Esophagus muscularis mucosa (tissue), 4 donors: ENCODE data around the gene TAS1R2.

Source experiments
- CTCF ChIP-seq, 3 experiments: fragments of 200-600 bp in 2 of 3; fragments of 450-650 bp in 1 of 3; sonication (generic) in 2 of 3; IDR thresholded peaks; one replicate each; pipeline ENCODE4 v1.5.1; 2017 to 2019; ENCODE audit warnings: antibody characterized with exemption in 3 of 3, mild to moderate bottlenecking in 2 of 3, moderate library complexity in 1 of 3
- EP300 ChIP-seq: sonication (generic); formaldehyde crosslinking; IDR thresholded peaks from one replicate; pipeline ENCODE4 v1.6.1; 2017; ENCODE audit warnings: antibody characterized with exemption
- POLR2AphosphoS5 ChIP-seq, 2 donors: sonication (generic); formaldehyde crosslinking; IDR thresholded peaks; one replicate each; pipeline ENCODE4 v1.6.1; 2017; ENCODE audit warnings: antibody characterized with exemption in 2 of 2

GRCh38 chr1:18836654-18837053 lies 22.8 kb downstream of the TAS1R2 start:
- no peak for TF ChIP-seq CTCF (IDR thresholded peaks at IDR 0.05)
- TF ChIP-seq POLR2AphosphoS5 (IDR thresholded peaks at IDR 0.05): no peak
- TF ChIP-seq EP300: no peak
